Activated T-cell treated with anti-CD3 and anti-CD28 coated beads for 48 hours (primary cell): Measurements from ENCODE around the gene ADAMTS2.

ENCODE experiments used
- DNase-seq: peaks from one replicate; pipeline ENCODE4 v3.0.0-alpha.2; 2020; ENCODE audit warnings: low read depth

ADAMTS2 gene

DNA sequence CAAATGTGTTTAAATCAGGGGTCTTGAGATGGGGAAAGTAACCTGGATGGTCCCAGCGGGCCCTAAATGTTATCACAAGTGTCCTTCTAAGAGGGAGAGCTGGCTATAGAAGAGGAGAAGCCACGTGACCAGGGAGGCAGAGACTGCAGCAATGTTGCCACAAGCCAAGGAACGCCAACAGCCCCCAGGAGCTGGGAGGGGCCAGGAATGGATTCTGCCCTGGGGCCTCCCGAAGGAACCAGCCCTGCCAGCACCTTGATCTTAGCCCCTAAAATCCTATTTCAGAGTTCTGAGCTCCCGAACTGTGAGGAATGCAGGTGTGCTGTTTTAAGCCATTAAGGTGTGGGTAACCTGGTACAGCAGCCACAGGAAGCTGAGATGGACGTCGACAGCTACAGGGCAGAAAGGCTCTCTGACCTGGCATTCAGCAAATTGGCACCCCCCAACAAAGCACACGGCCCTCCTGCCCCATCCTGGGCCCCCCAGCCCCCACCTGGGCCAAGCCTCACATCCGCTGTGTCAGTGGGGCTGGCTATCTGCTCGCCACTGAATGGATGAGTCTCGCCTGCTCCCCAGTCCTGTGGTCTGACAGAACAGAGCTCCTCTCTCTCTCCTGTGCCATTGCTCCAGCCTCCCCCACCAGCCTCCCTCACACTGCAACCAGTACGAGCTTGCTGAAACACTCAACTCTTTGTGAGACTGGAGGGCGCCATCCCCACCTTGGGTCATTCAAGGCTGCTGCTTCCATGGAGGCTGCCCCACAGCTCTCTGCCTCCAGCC, 78.8 kb downstream of the ADAMTS2 start:
- DNase-seq: no peak

DNA sequence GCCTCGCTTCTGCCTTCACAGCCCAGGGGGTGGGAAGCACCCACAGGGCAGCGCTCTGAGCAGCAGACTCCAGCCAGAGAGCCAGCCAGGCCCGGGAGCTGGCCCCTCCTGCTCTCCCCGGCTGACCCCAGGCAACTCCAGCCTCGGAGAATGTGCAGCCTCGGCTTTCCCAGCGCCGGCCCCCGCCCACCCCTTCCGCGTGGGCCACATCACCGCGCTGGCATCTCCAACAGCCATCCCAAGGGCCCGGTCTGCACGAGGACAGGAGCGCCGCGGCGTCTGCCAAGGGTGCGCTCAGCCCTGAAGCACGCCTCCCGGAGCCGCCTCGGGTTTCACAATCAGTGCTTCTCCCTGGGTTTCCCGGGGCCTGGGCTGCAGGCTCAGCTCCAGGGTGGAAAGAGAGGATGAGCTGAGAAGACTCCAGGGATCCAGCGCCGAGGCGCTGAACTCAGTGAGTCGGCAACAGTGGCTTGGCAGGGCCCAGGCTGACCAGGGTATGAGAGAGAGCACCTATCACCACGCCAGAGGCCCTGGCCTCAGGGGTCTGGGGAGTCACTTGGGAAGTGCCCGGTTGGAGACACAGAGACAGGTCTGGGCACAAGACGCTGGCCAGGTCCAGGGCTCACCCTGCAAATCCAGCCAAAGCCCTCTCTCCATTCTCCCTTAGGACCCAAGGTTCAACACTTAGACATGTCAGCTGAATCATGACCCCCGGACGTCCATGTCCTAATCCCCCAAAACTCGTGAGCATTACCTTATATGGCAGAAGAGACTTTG, 79.6 kb downstream of the ADAMTS2 start:
- DNase-seq: no peak

DNA sequence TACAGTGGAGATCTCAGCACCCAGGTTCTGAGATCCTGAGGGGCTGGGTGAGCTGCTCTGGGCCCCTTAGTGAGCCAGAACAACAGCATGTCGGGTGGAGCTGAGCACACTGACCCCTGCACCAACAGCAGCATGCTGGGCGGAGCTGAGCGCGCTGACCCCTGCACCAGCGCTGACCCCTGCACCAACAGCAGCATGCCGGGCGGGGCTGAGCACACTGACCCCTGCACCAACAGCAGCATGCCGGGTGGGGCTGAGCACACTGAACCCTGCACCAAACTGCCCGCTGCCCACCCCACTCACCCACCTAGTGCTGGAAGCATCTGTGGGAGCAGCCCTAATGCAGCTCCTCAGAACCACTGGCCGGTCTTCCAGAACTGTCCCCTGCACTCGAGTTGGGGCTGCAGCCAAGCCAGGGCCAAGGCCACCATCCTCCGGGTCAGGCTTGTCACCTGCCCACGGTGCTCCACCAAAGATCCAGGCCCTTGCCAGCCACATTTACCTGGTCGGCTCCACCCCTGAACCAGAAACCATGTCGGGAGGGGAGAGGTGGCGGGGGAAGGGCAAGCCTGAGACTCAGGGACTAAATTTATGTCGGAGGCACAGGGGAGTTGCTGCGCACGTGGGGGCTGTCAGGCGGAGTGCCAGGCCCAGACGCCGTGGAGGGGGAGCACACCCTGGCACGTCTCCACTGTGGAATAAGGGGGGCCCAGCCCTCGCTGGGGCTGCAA, 80.3 kb downstream of the ADAMTS2 start:
- no peak for DNase-seq

DNA sequence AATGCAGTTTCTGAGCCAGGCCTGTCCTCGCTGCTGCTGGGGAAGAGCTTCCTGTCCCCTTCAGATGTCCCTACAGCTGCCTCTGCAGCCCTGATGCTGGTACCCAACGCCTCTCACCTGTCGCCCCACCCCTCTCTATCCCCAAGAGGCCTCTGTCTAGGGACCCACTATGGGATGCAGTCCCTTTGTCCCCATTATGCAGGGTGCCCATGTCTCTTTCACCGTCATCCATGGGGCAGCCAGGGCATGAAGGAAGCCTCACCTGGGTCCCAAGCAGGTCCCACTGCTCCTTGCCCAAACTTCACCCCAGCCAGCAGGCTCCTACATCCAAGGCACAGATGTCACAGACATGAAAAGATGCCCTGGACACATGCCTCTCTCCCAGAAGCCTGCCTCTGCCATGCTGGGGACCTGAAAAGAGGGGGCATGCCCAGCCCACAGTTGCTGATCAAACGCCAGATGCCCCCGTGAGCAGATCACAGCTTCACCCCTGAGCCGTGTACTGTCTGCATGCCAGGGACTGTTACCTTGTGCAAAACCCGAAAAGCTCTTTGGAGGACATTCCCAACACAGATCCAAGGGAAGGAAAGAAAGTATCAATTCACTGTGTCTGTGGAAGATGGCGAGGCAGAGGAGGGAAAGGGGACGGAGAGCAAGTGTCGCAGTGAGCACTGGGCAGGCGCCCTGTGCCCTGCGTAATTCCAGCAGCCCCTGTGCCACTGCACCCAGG, 81.0 kb downstream of the ADAMTS2 start:
- DNase-seq: no peak

DNA sequence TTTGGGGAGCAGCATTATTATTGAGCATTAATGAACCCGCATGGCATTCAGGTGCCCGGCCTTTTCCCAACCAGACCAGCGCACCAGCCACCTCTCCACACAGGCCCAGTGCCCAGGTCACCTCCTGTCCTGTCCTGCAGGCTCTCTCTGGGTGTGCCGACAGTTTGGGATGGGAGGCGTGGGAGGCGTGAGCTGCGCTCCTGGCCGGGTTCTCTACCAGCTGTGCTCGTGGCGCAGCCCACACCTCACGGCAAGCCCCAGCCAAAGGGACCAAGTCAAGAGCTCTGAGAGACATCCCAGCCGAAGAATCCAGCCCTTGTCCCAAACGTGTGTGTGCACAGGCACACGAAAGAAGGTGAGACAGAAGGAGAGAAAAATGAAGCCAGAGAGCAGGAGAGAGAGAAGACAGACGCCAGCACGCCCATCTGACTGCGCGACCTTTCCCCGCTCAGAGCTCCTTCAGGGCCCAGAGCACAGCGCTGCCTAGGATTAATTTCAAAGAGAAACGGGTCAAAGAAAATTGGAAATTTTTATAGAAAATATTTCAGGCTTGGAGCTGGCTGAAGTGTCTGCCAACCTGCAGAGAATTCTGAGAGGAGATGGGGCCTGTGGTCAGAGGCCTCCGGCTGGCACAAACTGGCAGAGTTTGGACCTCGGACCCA, 81.7 kb downstream of the ADAMTS2 start:
- no peak for DNase-seq

DNA sequence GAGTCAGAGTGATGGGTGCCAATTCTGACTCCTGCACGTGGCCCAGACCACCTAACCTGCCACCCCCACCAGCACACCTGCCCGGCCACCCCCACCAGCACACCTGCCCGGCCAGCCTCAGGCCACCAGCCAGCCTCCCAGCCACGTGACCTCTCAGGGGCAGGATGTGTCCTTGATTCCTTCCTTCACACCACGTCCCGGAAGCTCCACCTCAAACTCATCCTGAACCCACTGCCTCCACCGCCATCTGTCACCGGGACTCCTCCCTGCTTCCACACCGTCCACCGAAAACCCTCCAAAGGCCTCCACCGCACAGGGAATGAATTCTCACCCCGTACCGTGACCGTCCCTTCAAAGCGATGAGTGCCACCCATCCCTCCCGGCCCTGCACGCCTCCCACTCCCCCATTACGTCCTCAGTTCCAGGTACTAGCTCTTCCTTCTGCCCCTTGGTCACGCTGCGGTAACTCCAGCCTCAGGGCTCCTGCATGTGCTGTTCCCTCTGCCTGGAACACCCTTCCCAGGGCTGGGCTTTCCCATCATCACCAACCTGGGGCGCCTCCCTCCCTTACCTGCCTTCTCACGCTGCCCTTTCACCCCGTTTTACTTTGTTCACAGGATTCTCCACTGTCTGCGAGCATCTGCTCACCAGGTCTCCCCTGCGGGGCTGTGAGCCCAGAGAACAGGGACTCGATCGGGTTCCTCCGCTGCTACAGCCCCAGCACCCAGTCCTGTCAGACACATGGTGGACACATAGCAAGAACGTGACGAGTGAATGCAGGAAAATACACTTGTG, 82.9 kb downstream of the ADAMTS2 start:
- DNase-seq: no peak

DNA sequence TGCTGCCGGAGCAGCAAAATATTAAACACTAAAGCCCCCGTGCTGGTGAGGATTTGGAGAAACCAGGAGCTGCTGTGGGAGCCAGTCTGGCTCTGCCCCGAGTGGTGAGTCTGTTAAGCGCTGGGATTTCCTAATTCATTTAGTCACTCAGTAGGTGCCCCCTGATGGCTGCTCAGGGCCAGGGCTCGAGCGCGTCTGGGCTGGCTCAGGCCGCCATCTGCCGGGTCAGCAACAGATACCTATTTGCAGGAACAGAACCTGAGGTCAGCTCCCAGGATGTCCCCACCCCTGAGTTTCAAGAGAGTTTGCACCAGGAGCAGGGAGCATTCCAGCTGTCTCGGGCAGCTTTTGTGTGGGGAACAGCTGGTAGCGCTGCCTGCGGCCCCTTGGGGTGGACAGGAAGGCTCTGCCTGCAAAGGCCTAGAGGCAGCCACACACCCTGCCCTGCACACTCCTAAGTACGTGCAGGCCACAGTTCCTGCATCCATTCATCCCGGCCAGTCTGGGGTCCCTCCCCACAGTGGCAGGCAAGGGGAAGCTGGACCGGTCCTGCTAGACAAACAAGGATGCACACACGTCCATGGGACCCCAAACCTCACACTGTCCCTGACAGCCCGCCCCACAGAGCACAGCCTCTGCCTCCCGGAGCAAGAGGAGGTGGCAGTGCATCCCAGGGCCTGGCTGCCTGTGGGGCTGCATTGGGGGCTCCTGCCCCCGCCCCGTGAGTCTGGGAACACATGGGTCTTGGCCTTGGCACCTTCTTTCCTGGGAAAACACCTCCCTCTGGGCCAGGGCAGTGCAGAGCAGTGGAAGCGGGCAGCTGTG, 83.7 kb downstream of the ADAMTS2 start:
- DNase-seq: no peak

DNA sequence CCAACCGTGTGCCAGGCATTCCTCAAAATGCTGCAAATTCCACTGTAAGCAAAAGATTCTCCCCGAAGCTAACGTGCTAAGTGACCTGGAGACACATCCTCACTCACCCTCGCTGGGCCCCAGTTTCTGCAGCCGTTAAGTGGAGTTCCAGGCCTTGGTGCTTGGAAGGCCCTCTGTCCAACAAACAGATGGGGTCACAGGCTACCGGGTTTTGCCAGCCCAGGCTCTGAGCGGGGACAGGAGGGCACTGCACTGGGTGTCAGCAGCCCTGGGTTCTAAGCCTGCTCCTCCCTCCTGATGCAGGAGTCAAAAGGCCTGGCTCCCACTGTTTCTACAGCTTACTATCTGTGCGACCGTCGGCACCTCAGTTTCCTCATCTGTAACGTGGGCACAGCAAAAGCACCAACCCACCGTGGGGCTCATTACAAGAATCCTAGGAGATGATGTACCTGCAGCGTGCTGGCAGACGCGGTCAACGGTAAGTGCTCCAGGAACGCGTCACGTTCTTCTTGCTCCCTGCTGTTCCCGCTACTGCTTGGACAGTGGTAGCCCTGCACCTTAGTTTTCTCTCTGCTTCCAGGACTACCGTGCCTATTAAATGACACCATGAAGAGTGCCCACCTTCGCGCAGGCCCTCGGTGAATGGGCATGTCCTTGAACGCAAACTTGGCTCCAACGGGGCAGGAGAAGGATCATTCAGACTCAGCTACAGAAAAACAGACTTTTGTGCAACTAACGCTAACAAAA, 84.8 kb downstream of the ADAMTS2 start:
- no peak for DNase-seq

DNA sequence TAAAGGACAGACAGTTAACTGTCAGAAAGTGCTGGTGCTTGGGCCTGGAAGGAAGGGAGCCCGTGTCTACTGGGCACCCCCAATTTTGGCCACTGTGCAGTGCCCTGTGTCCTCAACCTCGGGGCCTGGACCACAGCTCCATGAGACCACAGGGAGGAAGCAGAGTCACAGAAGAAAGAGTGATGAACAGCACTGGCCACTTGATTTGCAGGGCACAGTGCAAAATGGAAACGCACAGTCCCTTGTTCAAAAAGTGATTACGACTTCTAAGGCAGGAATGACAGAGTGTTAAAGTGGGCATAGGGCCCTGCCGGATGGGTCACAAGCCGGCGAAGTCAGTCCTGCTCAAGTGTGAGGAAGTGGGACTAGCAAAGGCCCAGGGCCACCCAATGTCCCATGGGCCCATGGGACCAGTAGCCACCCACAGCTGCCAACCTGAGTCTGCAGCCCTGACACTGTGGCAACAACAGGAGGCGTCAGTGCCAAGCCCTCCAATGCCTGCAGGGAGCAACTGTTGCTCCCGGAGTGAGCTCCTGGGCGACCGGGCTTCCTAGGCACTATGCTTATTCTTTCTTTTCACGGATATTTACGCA, 85.4 kb downstream of the ADAMTS2 start:
- no peak for DNase-seq

DNA sequence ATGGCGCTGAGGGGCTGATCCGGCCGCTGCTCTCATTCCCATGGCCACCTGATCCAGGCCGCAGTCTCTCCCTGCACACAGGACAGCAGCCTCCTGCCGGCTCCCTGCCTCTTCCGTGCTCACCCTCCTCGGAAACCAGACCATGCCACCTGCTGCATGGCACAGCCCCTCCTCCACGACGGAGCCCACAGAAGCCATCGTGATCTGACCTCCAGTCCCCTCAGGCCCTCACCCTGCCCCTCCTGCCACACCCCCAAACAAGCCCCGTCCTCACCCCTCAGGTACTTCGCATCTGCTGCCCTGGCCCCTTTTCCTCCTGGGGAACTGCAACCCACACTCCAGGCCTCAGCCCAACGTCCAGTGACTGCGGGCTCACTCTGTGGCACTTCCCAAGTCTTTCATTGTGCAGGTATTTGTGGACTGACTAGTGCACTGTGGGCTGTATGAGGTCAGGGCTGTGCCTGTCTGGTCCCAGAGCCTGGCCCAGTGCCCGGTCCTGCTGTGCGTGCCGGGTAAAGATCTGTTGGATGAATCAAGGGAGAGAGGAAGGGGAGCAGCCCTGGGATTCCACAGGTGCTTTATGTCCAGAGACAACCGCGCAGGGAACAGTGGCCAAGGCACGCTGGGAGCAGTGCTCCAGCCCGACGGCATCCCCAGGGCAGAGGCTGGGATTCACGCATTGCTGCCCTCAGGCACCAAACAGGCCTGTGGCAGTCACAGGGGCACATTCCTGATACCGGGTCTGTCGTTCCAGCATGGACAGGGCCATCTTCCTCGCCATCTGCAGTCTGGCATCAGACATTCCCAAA, 86.1 kb downstream of the ADAMTS2 start:
- DNase-seq: no peak

DNA sequence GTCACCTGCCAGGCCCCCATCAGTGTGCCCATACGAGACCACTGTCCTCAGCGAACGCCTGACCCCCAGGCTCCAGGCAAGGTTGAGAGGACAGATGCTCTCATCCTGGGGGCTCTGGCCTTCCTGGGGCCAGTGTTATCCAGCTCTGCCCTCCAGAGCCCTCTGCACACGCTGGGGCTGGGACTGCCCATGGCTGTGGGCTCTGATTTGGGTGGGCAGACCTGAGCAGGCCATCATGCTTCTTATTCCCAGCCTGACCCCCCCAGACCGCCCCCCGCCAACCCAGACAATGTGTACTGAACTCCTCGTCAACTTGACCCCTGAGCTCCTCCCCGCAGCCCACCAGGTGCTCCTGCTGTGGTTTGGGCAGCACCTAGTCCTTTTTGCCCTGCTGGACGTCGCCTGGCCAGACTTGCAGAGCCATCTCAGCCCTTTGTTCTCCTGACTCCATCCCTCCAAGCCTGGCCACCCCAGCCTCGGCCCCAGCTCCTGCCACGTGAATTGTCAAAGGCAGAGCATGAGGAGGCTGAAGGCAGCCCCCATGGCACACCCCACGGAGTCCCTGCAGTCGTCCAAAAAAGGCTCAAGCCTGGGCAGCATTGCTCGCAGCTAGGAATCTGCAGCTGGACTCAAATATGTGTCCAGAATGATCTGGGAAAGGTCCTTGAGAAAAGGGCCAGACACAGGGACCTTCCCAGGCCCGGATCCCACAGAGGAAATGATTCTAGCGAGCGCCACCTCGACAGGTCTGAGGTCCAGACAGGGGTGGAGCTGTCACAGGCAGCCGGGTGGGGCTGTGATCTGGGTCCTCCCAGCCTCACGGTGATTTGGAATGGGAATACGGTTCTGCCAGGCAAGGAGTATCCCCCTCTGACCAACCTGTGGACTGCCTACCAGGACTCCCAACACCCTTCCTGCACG, 87.0 kb downstream of the ADAMTS2 start:
- no peak for DNase-seq

DNA sequence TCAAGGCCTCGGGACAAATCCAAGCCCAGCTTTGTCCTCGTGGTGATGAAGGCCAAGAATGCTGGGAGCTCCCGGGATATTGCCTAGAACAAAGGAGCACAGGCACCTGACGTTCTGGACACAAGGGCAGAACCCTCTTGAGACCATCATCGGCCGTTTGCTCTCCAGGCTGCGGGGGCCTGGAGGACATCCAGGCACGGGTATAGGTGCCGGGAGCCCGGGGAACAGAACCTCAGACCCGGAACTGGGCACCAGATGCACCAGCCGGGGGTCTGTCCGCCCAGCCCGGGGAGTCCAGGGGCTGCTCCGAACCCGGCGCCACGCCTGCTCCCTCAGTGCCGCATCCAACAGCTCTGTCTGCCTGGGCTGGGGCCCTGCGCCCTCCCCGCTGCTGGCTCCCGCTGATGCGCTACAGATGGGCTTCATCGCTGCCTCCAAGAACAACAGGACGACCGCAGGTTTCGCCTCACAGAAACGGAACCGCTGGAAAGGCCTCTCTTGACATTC, 88.0 kb downstream of the ADAMTS2 start:
- DNase-seq: no peak

DNA sequence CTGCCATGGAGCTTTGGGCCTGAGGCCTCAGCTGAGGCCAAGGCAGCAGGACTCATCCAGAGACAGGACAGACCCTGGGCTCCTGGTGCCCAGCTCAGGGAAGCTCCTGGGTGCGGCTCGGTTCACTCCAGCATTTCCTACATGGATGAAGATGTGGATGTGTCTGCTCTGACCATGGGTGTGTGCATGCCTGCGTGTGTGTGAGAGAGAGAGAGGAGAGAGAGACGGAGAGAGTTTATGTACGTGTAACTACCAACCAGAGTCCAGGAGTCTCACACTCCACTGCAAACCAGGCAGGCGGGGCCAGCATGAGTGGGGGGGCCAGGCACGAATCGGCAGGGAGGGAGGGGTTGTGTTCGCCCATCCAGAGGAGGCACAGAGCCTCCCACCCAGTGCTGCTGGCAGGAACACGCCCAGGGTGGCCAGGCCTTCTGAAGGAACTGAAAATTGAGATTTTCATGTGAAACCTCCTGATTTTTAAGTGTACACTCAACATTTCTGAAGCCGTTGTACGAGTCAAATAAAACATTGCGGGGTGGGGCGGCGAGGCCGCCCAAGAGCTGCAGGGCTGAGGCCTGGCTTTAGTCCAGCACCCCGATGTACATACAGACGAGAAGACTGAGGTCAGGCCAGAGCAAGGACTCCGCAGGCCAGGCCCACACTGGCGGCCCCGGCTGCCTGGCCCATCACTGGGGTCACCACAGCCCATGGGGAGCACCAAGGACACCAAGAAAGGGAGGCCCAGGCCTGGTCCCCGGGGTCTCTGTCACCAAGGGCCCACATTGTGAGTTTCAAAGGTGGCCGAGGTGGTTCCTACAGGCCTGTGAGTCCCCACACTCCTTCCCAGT, 88.7 kb downstream of the ADAMTS2 start:
- DNase-seq: no peak

DNA sequence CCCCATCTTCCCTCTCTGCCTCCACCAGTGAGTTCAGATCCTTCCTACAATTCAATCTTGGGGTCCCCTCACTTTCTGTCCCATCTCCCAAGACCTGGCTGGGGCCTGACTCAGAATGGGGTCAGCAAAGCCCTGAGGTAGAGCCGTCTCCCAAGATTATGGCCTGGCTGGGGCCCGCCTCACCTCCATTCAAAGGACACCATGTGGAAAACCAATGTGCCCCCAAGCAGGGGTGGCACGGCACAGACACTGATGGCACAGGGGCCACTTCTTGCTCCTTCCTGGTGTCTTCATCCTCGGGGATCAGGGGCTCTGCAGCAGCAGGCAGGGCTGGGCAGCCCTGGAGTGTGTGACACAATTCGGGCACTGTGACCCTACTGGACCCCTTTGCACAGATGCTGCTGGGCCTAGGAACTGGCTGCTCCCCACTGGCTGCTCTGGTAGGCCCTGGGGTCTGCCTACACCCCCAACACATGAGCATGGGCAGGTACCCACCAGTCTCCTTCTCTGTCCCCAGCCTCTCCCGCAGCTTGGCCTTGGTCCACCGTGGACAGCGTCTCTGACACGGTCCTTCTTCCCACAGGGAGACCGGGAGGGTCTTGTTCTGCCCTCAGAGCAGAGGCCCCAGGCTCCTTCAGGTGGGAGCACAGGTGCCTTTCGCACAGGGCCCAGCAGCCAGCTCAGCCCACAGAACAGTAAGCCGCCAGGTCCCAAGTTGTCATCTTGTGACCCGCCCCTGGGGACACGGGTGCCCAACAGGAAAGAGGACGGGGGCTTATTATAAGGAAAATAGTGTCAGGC, 89.5 kb downstream of the ADAMTS2 start:
- no peak for DNase-seq
